A673 (cell line): ENCODE measurements around the gene ASB11. TPM values are rescaled to one million over a fixed set of nuclear protein-coding genes. Genes with fewer than 3 reads are reported as not detected.
"Not testable (repeated sequence)": the region's sequence is repeated elsewhere in the genome, so short reads cannot be mapped to it uniquely, and the experiment has no call there.

Source experiments
- BruUV-seq: library from RNA; stranded (reverse); fragments of 400-500 nt; replicated peaks from 2 replicates; lab custom pipeline; 2021; lab: Mats Ljungman, UMichigan
- CTCF ChIA-PET: fragments of 300-600 bp; sonication (Branson Sonifier 250); formaldehyde crosslinking; loops from one replicate; lab custom pipeline; 2022; ENCODE audit warnings: antibody characterized with exemption; lab: Charles Lee
- POLR2A ChIA-PET: fragments of 300-600 bp; sonication (Branson Sonifier 250); formaldehyde crosslinking; loops from one replicate; lab custom pipeline; 2022; ENCODE audit warnings: antibody characterized with exemption; ENCODE audit not compliant: low non-redundant PET; lab: Charles Lee
- DNase-seq: peaks from one replicate; pipeline ENCODE4 v3.0.0-alpha.2; 2015; ENCODE audit warnings: low spot score
- H3K27ac ChIP-seq: fragments of 200-600 bp; sonication (generic); 2 replicates; pipeline ENCODE4 v1.5.1; 2016; ENCODE audit warnings: mixed run types, low read depth, mild to moderate bottlenecking, mixed read lengths, antibody characterized with exemption, low read length; ENCODE audit not compliant: poor library complexity, severe bottlenecking
- H3K27me3 ChIP-seq: fragments of 200-600 bp; sonication (generic); replicated peaks from 2 replicates; pipeline ENCODE4 v1.6.1; 2017; ENCODE audit warnings: mixed run types, low read depth, mild to moderate bottlenecking, mixed read lengths, antibody characterized with exemption, low read length; ENCODE audit not compliant: insufficient read depth, poor library complexity
- H3K36me3 ChIP-seq: fragments of 200-600 bp; sonication (generic); 2 replicates; pipeline ENCODE4 v1.6.1; 2016; ENCODE audit warnings: mixed run types, mild to moderate bottlenecking, mixed read lengths, antibody characterized with exemption, low read length; ENCODE audit not compliant: insufficient read depth, poor library complexity, severe bottlenecking
- H3K4me1 ChIP-seq: fragments of 200-600 bp; sonication (generic); 2 replicates; pipeline ENCODE4 v1.6.1; 2017; ENCODE audit warnings: mixed run types, mild to moderate bottlenecking, mixed read lengths, antibody characterized with exemption, low read length; ENCODE audit not compliant: insufficient read depth, poor library complexity, severe bottlenecking
- H3K4me3 ChIP-seq: fragments of 200-600 bp; sonication (generic); 2 replicates; pipeline ENCODE4 v1.5.1; 2016; ENCODE audit warnings: low read depth, mixed run types, mild to moderate bottlenecking, mixed read lengths, low read length; ENCODE audit not compliant: poor library complexity, severe bottlenecking
- H3K9me3 ChIP-seq: fragments of 200-600 bp; sonication (generic); 2 replicates; pipeline ENCODE4 v1.6.1; 2016; ENCODE audit warnings: mixed run types, low read depth, mild to moderate bottlenecking, mixed read lengths, antibody characterized with exemption, low read length; ENCODE audit not compliant: poor library complexity, severe bottlenecking
- EZH2 ChIP-seq: fragments of 200-600 bp; sonication (generic); IDR thresholded peaks from 2 replicates; pipeline ENCODE4 v1.6.1; 2017; ENCODE audit warnings: borderline replicate concordance, low read depth, mild to moderate bottlenecking, mixed read lengths, antibody characterized with exemption, low read length; ENCODE audit not compliant: poor library complexity, severe bottlenecking
- intact Hi-C: fragments of 100-400 bp; cut with micrococcal nuclease; formaldehyde crosslinking; loops from one replicate; pipeline ENCODE4 v1.10.0; 2022; ENCODE audit not compliant: unreplicated experiment
- total RNA-seq: library from RNA; stranded (reverse); gene quantifications from 2 replicates; pipeline ENCODE4 v1.2.3, GENCODE V29; 2021
- TF ChIP-seq, protein P1 (sequence below): fragments of 300-800, 200-600 bp; sonication (generic); conservative IDR thresholded peaks from 2 replicates; pipeline ENCODE4 v1.5.1; 2017; ENCODE audit warnings: low read depth, mild to moderate bottlenecking, antibody characterized with exemption, low read length, moderate library complexity, mixed read lengths

The ASB11 gene
- total RNA-seq, 1 experiment from 2014 or later, result 0.62 TPM

DNA sequence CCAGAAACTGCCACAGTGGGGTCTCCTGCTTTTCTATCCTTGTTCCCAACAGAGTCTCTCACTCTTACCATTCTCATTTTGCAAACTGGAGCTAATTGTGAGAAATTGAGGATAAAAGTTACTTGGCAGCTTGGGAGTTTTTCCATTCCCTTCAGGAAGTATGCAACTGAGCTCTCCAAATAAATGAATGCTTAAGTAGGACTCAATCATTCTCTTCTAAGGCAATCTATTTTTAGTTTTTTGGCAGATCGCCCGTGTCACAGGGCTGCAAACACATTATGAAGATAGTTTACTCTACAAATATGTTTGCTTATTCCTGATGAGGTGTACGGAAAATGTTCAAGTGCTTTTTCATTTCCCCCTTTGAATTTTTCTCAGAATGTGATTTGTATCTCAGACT is 5.3 kb downstream of the ASB11 start:
- ChIA-PET CTCF (no interaction called here), POLR2A (no interaction called here)
- Histone ChIP-seq H3K9me3 (no peaks in the 10 kb centered on the region), H3K27me3 (no peaks in the 10 kb centered on the region), H3K36me3 (no peaks in the 10 kb centered on the region), H3K4me1 (peaks cover 25% of the 10 kb centered on the region), H3K27ac (peak overlapping the region; percentile 57), H3K4me3 (no peak overlapping the region)
- BruUV-seq, result no TSS peak
- intact Hi-C loops, result no loop called here
- TF ChIP-seq, protein P1, sequence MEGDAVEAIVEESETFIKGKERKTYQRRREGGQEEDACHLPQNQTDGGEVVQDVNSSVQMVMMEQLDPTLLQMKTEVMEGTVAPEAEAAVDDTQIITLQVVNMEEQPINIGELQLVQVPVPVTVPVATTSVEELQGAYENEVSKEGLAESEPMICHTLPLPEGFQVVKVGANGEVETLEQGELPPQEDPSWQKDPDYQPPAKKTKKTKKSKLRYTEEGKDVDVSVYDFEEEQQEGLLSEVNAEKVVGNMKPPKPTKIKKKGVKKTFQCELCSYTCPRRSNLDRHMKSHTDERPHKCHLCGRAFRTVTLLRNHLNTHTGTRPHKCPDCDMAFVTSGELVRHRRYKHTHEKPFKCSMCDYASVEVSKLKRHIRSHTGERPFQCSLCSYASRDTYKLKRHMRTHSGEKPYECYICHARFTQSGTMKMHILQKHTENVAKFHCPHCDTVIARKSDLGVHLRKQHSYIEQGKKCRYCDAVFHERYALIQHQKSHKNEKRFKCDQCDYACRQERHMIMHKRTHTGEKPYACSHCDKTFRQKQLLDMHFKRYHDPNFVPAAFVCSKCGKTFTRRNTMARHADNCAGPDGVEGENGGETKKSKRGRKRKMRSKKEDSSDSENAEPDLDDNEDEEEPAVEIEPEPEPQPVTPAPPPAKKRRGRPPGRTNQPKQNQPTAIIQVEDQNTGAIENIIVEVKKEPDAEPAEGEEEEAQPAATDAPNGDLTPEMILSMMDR, result no peak
- no peak for TF ChIP-seq EZH2
- peak; percentile 89 for DNase-seq

DNA sequence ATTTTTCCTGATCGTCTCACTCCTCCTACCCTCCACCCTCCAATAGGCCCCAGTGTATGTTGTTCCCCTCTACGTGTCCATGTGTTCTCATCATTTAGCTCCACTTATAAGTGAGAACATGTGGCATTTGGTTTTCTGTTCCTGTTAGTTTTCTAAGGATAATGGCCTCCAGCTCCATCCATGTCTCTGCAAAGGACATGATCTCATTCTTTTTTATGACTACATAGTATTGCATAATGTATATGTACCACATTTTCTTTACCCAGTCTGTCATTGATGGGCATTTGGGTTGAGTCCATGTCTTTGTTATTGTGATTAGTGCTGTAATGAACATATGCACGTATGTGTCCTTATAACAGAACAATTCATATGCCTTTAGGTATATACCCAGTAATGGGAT is 9.5 kb downstream of the ASB11 start:
- intact Hi-C loops, CTCF ChIA-PET: not testable (repeated sequence)

DNA sequence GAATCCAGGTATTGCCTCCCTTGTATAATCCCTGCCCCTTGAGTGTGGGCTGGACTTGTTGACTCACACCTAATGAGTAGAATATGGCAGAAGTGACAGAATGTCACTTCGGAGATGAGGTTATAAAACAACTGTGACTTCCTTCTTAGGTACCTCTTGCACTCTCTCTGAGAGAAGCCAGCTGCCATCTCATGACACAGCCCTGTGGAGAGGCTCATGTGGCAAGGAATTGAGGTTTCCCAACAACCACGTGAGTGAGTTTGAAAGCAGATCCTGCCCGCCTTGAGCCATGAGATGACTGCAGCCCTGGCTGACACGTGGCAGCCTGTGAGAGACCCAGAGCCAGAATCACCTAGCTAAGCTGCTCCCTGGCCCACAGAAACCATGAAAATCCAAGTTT is 13.5 kb downstream of the ASB11 start:
- TF ChIP-seq EZH2, result no peak
- TF ChIP-seq, protein P1, result no peak
- POLR2A ChIA-PET, result no interaction called here
- Histone ChIP-seq H3K27ac (no peak overlapping the region), H3K27me3 (no peaks in the 10 kb centered on the region), H3K4me3 (no peak overlapping the region), H3K36me3 (no peaks in the 10 kb centered on the region), H3K4me1 (peaks cover 17% of the 10 kb centered on the region), H3K9me3 (no peaks in the 10 kb centered on the region)
- CTCF ChIA-PET, result no interaction called here
- DNase-seq, result no peak
- BruUV-seq, result no TSS peak
- intact Hi-C loops, result loop anchor here (5.0 kb wide), 1 partner anchor 265 kb away; no protein-coding TSS in a partner anchor

More for the DNA sequence above, 9.5 kb downstream of the ASB11 start:
- BruUV-seq, POLR2A ChIA-PET, H3K4me1 ChIP-seq, H3K4me3 ChIP-seq, H3K27ac ChIP-seq, H3K36me3 ChIP-seq, H3K9me3 ChIP-seq, H3K27me3 ChIP-seq, DNase-seq: not testable (repeated sequence)
